Hepatocyte (in vitro differentiated cells): ENCODE measurements around the gene ANKHD1.

Source experiments
- EZH2 ChIP-seq: fragments of 200-600 bp; sonication (generic); IDR thresholded peaks from 2 replicates; pipeline ENCODE4 v1.6.1; 2016; ENCODE audit warnings: antibody characterized with exemption, mild to moderate bottlenecking, borderline replicate concordance
- EZH2phosphoT487 ChIP-seq: fragments of 200-600 bp; sonication (generic); IDR thresholded peaks from one replicate; pipeline ENCODE4 v1.6.1; 2018; ENCODE audit warnings: antibody characterized with exemption, mild to moderate bottlenecking, low read depth, moderate library complexity; ENCODE audit not compliant: unreplicated experiment, severe bottlenecking
- TF ChIP-seq, protein P1 (sequence below): fragments of 200-600 bp; sonication (generic); IDR thresholded peaks from 2 replicates; pipeline ENCODE4 v1.5.1; 2016; ENCODE audit warnings: antibody characterized with exemption, mild to moderate bottlenecking; ENCODE audit not compliant: poor library complexity

DNA sequence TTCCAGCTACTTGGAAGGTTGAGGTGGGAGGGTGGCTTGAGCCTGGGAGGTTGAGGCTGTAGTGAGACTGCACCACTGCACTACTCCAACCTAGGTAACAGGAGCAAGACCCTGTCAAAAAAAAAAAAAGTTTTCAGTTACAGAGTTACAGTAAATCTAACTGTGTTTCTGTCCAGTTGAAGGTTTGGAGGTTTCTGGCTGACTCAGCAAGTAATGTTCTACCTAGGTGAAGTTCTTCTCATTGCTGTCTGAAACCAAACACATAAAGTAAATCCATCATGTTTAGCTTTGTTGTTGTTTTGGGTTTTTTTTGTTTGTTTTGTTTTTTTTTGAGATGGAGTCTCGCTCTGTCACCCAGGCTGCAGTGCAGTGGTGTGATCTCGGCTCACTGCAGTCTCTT is 7.9 kb upstream of the ANKHD1 start:
- TF ChIP-seq, protein P1, sequence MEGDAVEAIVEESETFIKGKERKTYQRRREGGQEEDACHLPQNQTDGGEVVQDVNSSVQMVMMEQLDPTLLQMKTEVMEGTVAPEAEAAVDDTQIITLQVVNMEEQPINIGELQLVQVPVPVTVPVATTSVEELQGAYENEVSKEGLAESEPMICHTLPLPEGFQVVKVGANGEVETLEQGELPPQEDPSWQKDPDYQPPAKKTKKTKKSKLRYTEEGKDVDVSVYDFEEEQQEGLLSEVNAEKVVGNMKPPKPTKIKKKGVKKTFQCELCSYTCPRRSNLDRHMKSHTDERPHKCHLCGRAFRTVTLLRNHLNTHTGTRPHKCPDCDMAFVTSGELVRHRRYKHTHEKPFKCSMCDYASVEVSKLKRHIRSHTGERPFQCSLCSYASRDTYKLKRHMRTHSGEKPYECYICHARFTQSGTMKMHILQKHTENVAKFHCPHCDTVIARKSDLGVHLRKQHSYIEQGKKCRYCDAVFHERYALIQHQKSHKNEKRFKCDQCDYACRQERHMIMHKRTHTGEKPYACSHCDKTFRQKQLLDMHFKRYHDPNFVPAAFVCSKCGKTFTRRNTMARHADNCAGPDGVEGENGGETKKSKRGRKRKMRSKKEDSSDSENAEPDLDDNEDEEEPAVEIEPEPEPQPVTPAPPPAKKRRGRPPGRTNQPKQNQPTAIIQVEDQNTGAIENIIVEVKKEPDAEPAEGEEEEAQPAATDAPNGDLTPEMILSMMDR, result no peak
- TF ChIP-seq EZH2 (no peak), EZH2phosphoT487 (no peak)
